ENCODE results near the gene BACE1.
A peak's percentile ranks its signal among the peaks of the same experiment; 100 is the strongest.

The BACE1 gene

GRCh38 chr11:117300283-117300663 lies 15.8 kb downstream of the BACE1 start:
- peak overlapping the region; percentile 34 for H3K4me2 ChIP-seq (ENCODE audit: low read length)

GRCh38 chr11:117299351-117300282 lies 16.4 kb downstream of the BACE1 start:
- Histone ChIP-seq H3K27me3 (ENCODE audit: low read depth, low read length) (no peaks in the 10 kb centered on the region; the same call in 1 of the 2 replicates), H4K20me1 (ENCODE audit: insufficient read depth, low read length) (no peaks in the 10 kb centered on the region), H3K9me3 (ENCODE audit: insufficient read depth, low read length) (no peaks in the 10 kb centered on the region), H3K4me1 (ENCODE audit: low read length) (peaks cover 28% of the 10 kb centered on the region), H2AFZ (ENCODE audit: low read depth, low read length) (peak overlapping the region; percentile 91), H3K27ac (ENCODE audit: low read length) (peak overlapping the region; percentile 18), H3K4me3 (ENCODE audit: low read length) (peak overlapping the region; percentile 34), H3K79me2 (ENCODE audit: low read length) (no peaks in the 10 kb centered on the region), H3K36me3 (replicated peaks; ENCODE audit: low read depth, low read length) (no peaks in the 10 kb centered on the region), H3K4me2 (ENCODE audit: low read length) (peak overlapping the region; percentile 34), H3K9ac (ENCODE audit: low read length) (peak overlapping the region; percentile 21; the same call in 1 of the 2 replicates)
- TF ChIP-seq EZH2phosphoT487 (IDR thresholded peaks at IDR 0.05; ENCODE audit: low read depth) = no peak
- TF ChIP-seq, protein P1, sequence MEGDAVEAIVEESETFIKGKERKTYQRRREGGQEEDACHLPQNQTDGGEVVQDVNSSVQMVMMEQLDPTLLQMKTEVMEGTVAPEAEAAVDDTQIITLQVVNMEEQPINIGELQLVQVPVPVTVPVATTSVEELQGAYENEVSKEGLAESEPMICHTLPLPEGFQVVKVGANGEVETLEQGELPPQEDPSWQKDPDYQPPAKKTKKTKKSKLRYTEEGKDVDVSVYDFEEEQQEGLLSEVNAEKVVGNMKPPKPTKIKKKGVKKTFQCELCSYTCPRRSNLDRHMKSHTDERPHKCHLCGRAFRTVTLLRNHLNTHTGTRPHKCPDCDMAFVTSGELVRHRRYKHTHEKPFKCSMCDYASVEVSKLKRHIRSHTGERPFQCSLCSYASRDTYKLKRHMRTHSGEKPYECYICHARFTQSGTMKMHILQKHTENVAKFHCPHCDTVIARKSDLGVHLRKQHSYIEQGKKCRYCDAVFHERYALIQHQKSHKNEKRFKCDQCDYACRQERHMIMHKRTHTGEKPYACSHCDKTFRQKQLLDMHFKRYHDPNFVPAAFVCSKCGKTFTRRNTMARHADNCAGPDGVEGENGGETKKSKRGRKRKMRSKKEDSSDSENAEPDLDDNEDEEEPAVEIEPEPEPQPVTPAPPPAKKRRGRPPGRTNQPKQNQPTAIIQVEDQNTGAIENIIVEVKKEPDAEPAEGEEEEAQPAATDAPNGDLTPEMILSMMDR (IDR thresholded peaks at IDR 0.05; ENCODE audit: low read depth, low read length) = no peak

More at GRCh38 chr11:117300283-117300663, 15.8 kb downstream of the BACE1 start:
- Histone ChIP-seq H3K36me3 (replicated peaks; ENCODE audit: low read depth, low read length) (no peaks in the 10 kb centered on the region), H3K9me3 (ENCODE audit: insufficient read depth, low read length) (no peaks in the 10 kb centered on the region), H3K27me3 (ENCODE audit: low read depth, low read length) (no peaks in the 10 kb centered on the region; the same call in 1 of the 2 replicates), H3K79me2 (ENCODE audit: low read length) (no peaks in the 10 kb centered on the region), H3K27ac (ENCODE audit: low read length) (0 out of 2 replicates have a peak overlapping the region, but pooled peaks have one; percentile 18), H4K20me1 (ENCODE audit: insufficient read depth, low read length) (no peaks in the 10 kb centered on the region), H3K4me3 (ENCODE audit: low read length) (peak overlapping the region; percentile 8; the same call in 1 of the 2 replicates), H3K9ac (ENCODE audit: low read length) (peak overlapping the region; percentile 21; the same call in 1 of the 2 replicates), H2AFZ (ENCODE audit: low read depth, low read length) (peak overlapping the region; percentile 91), H3K4me1 (ENCODE audit: low read length) (peaks cover 28% of the 10 kb centered on the region)
- no peak for TF ChIP-seq EZH2phosphoT487 (IDR thresholded peaks at IDR 0.05; ENCODE audit: low read depth)
- TF ChIP-seq, protein P1 (IDR thresholded peaks at IDR 0.05; ENCODE audit: low read depth, low read length) = no peak

DNA sequence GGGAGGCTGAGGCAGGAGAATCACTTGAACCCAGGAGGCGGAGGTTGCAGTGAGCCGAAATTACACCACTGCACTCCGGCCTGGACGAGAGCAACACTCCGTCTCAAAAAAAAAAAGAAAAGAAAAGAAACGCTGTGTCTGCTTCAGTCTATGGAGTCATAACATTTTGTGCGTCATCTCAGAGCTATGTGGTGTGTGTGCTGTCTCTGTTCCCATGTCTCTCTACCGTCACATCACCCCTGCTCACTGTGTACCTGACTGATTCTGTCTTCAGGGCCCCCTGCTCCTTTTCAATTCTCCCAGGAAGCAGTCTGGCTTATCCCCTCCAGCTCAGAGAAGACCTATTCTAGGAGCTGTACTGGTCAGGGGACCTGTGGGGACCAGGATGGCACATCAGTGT lies 17.9 kb downstream of the BACE1 start:
- H4K20me1 ChIP-seq (ENCODE audit: insufficient read depth, low read length) = no peaks in the 10 kb centered on the region
- no peak overlapping the region for H3K4me3 ChIP-seq (ENCODE audit: low read length)
- H3K79me2 ChIP-seq (ENCODE audit: low read length) = no peaks in the 10 kb centered on the region
- no peaks in the 10 kb centered on the region for H3K36me3 ChIP-seq (replicated peaks; ENCODE audit: low read depth, low read length)
- peaks cover 28% of the 10 kb centered on the region for H3K4me1 ChIP-seq (ENCODE audit: low read length)
- no peak overlapping the region for H3K9ac ChIP-seq (ENCODE audit: low read length)
- no peak for TF ChIP-seq EZH2phosphoT487 (IDR thresholded peaks at IDR 0.05; ENCODE audit: low read depth)
- TF ChIP-seq, protein P1 (IDR thresholded peaks at IDR 0.05; ENCODE audit: low read depth, low read length) = no peak
- H3K27me3 ChIP-seq (ENCODE audit: low read depth, low read length) = no peaks in the 10 kb centered on the region
- no peaks in the 10 kb centered on the region for H3K9me3 ChIP-seq (ENCODE audit: insufficient read depth, low read length)
- H3K4me2 ChIP-seq (ENCODE audit: low read length) = no peak overlapping the region
- H3K27ac ChIP-seq (ENCODE audit: low read length) = no peak overlapping the region
- no peak overlapping the region for H2AFZ ChIP-seq (ENCODE audit: low read depth, low read length)

DNA sequence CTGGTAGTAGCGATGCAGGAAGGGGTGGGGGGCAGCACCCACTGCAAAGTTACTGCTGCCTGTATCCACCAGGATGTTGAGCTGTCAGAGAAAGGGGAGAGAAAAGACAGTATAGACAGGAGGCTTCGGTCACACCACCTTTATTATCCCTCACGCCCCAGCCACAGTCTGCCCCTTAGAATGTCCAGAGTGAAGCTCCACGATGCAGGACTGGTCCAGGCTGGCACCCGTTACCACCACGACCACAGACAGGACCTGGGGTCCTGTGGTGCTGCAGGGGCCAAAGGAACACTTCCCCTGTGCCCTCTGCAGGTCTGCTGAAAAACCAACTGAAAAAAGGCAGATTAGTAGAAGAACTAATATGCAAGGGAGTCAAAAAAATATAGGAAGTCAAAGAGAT lies 19.2 kb downstream of the BACE1 start:
- Histone ChIP-seq H2AFZ (ENCODE audit: low read depth, low read length) (no peak overlapping the region), H3K27ac (ENCODE audit: low read length) (no peak overlapping the region), H3K79me2 (ENCODE audit: low read length) (no peaks in the 10 kb centered on the region), H3K27me3 (ENCODE audit: low read depth, low read length) (no peaks in the 10 kb centered on the region), H3K9ac (ENCODE audit: low read length) (no peak overlapping the region), H3K36me3 (replicated peaks; ENCODE audit: low read depth, low read length) (no peaks in the 10 kb centered on the region), H3K4me2 (ENCODE audit: low read length) (no peak overlapping the region), H3K9me3 (ENCODE audit: insufficient read depth, low read length) (no peaks in the 10 kb centered on the region), H3K4me1 (ENCODE audit: low read length) (peaks cover 28% of the 10 kb centered on the region), H4K20me1 (ENCODE audit: insufficient read depth, low read length) (no peaks in the 10 kb centered on the region), H3K4me3 (ENCODE audit: low read length) (no peak overlapping the region)
- no peak for TF ChIP-seq EZH2phosphoT487 (IDR thresholded peaks at IDR 0.05; ENCODE audit: low read depth)
- TF ChIP-seq, protein P1 (IDR thresholded peaks at IDR 0.05; ENCODE audit: low read depth, low read length) = no peak
